NB4 (cell line): Measurements from ENCODE around the gene SULT4A1.

Source experiments
- DNase-seq: peaks from one replicate; pipeline ENCODE4 v3.0.0; 2010; ENCODE audit warnings: low read depth
- H3K4me3 ChIP-seq: one replicate; pipeline ENCODE4 v1.5.1; 2011; ENCODE audit warnings: mild to moderate bottlenecking, low read depth, low read length, moderate library complexity
- CTCF ChIP-seq: IDR thresholded peaks from one replicate; pipeline ENCODE4 v1.5.1; 2012; ENCODE audit warnings: low read depth, low read length
- MAX ChIP-seq: IDR thresholded peaks from 2 replicates; pipeline ENCODE4 v1.6.1; 2011; ENCODE audit warnings: low read depth, low read length
- MYC ChIP-seq: IDR thresholded peaks from 2 replicates; pipeline ENCODE4 v1.6.1; 2011; ENCODE audit warnings: low read depth, low read length
- POLR2A ChIP-seq: IDR thresholded peaks from 2 replicates; pipeline ENCODE4 v1.6.1; 2011; ENCODE audit warnings: mild to moderate bottlenecking; ENCODE audit not compliant: insufficient read length; ENCODE audit errors: extremely low read depth

The SULT4A1 gene

GRCh38 chr22:43894122-43894521, 31.8 kb upstream of the SULT4A1 start:
- no peak overlapping the region for H3K4me3 ChIP-seq
- DNase-seq = no peak
- no peak for TF ChIP-seq MYC
- TF ChIP-seq MAX = no peak
- no peak for TF ChIP-seq POLR2A
- TF ChIP-seq CTCF = no peak

- DNase-seq = no peak
- TF ChIP-seq CTCF = no peak
- TF ChIP-seq MYC = no peak
- TF ChIP-seq MAX = no peak
- TF ChIP-seq POLR2A = no peak
- no peak overlapping the region for H3K4me3 ChIP-seq
Measured at GRCh38 chr22:43893266-43893665, 31.0 kb upstream of the SULT4A1 start.

- DNase-seq = no peak
- H3K4me3 ChIP-seq = no peak overlapping the region
- TF ChIP-seq POLR2A (no peak), MYC (no peak), CTCF (no peak), MAX (no peak)
Measured at GRCh38 chr22:43892183-43892894, 30.0 kb upstream of the SULT4A1 start.

- no peak for DNase-seq
- TF ChIP-seq POLR2A = no peak
- no peak for TF ChIP-seq CTCF
- no peak for TF ChIP-seq MAX
- TF ChIP-seq MYC = no peak
- H3K4me3 ChIP-seq = no peak within 1 kb of the TSS
Measured at GRCh38 chr22:43891360-43892182, 29.3 kb upstream of the SULT4A1 start, which contains the start of gene PNPLA5. TSS of gene PNPLA5 (minus strand) at chr22:43892013. CDS start at chr22:43891880, 133 bp downstream.

GRCh38 chr22:43890901-43891331, 28.6 kb upstream of the SULT4A1 start:
- no peak for DNase-seq
- H3K4me3 ChIP-seq = no peak overlapping the region
- TF ChIP-seq MAX (no peak), CTCF (no peak)
